HEK293 (cell line): Measurements from ENCODE around the gene PLB1.

Source experiments
- CTCF ChIA-PET: fragments of 350-600 bp; formaldehyde crosslinking; extraction: SDS; loops from one replicate; lab custom pipeline; 2021; ENCODE audit warnings: antibody characterized with exemption; lab: Yijun Ruan, JAX
- POLR2A ChIA-PET: fragments of 300-600 bp; formaldehyde crosslinking; extraction: SDS; loops from one replicate; lab custom pipeline; 2020; ENCODE audit warnings: antibody characterized with exemption, inconsistent platforms; lab: Yijun Ruan, JAX
- H3K27ac ChIP-seq: fragments of 200-500 bp; sonication (Bioruptor generic); 2 replicates; pipeline ENCODE4 v1.5.1; 2014; ENCODE audit warnings: low read depth, low read length, control low read depth, inconsistent platforms; ENCODE audit errors: extremely low read depth
- H3K36me3 ChIP-seq, 2 experiments: fragments of 200-500 bp in 1 of 2; sonication (Bioruptor generic) in 1 of 2; 1 replicate in 1 of 2; 2 replicates in 1 of 2; pipeline ENCODE4 v1.5.1; 2014 to 2017; ENCODE audit warnings: inconsistent platforms in 2 of 2, low read length in 2 of 2; ENCODE audit not compliant: control insufficient read depth in 2 of 2, insufficient read depth in 1 of 2
- H3K4me1 ChIP-seq: fragments of 200-500 bp; sonication (Bioruptor generic); 2 replicates; pipeline ENCODE4 v1.5.1; 2014; ENCODE audit warnings: mild to moderate bottlenecking, low read length, inconsistent platforms; ENCODE audit not compliant: control insufficient read depth, insufficient read depth
- H3K4me3 ChIP-seq: 2 replicates; pipeline ENCODE4 v1.5.1; 2011; ENCODE audit warnings: low read depth, mild to moderate bottlenecking, control low read depth, low read length, moderate library complexity
- H3K9me3 ChIP-seq: fragments of 200-500 bp; sonication (Bioruptor generic); 2 replicates; pipeline ENCODE4 v1.5.1; 2014; ENCODE audit warnings: low read depth, low read length, inconsistent platforms; ENCODE audit not compliant: control insufficient read depth, insufficient read depth
- KLF10 ChIP-seq: fragments of 450-650 bp; IDR thresholded peaks from 2 replicates; pipeline ENCODE4 v1.5.1; 2018; ENCODE audit warnings: missing biosample characterization, mild to moderate bottlenecking, missing genetic modification characterization
- KLF16 ChIP-seq: fragments of 450-650 bp; formaldehyde crosslinking; IDR thresholded peaks from 2 replicates; pipeline ENCODE4 v1.5.1; 2017; ENCODE audit warnings: missing biosample characterization, missing genetic modification characterization
- PRDM1 ChIP-seq: fragments of 450-650 bp; formaldehyde crosslinking; IDR thresholded peaks from 2 replicates; pipeline ENCODE4; 2016; ENCODE audit warnings: missing biosample characterization, missing genetic modification characterization
- RBAK ChIP-seq: fragments of 450-650 bp; formaldehyde crosslinking; IDR thresholded peaks from 2 replicates; pipeline ENCODE4 v1.5.1; 2016; ENCODE audit warnings: missing biosample characterization, missing genetic modification characterization
- SCRT2 ChIP-seq: fragments of 450-650 bp; formaldehyde crosslinking; IDR thresholded peaks from 2 replicates; pipeline ENCODE4 v1.5.1; 2016; ENCODE audit warnings: missing biosample characterization, missing genetic modification characterization
- WT1 ChIP-seq: fragments of 450-650 bp; formaldehyde crosslinking; IDR thresholded peaks from 2 replicates; pipeline ENCODE4 v1.5.1; 2016; ENCODE audit warnings: missing biosample characterization, missing genetic modification characterization
- ZEB2 ChIP-seq: fragments of 450-650 bp; formaldehyde crosslinking; IDR thresholded peaks from 2 replicates; pipeline ENCODE4 v1.5.1; 2016; ENCODE audit warnings: missing biosample characterization, missing genetic modification characterization
- ZFP41 ChIP-seq: fragments of 450-650 bp; formaldehyde crosslinking; IDR thresholded peaks from 2 replicates; pipeline ENCODE4 v1.5.1; 2016; ENCODE audit warnings: missing biosample characterization, missing genetic modification characterization, borderline replicate concordance
- ZNF10 ChIP-seq: fragments of 450-650 bp; formaldehyde crosslinking; IDR thresholded peaks from 2 replicates; pipeline ENCODE4 v1.5.1; 2017; ENCODE audit warnings: missing biosample characterization, missing genetic modification characterization
- ZNF132 ChIP-seq: fragments of 450-650 bp; formaldehyde crosslinking; IDR thresholded peaks from 2 replicates; pipeline ENCODE4 v1.5.1; 2017; ENCODE audit warnings: missing biosample characterization, missing genetic modification characterization, borderline replicate concordance
- ZNF155 ChIP-seq: fragments of 450-650 bp; formaldehyde crosslinking; IDR thresholded peaks from 2 replicates; pipeline ENCODE4 v1.5.1; 2016; ENCODE audit warnings: missing biosample characterization, missing genetic modification characterization
- ZNF175 ChIP-seq: fragments of 450-650 bp; formaldehyde crosslinking; IDR thresholded peaks from 2 replicates; pipeline ENCODE4 v1.5.1; 2016; ENCODE audit warnings: missing biosample characterization, missing genetic modification characterization
- ZNF239 ChIP-seq: fragments of 450-650 bp; formaldehyde crosslinking; IDR thresholded peaks from 2 replicates; pipeline ENCODE4 v1.5.1; 2016; ENCODE audit warnings: missing biosample characterization, missing genetic modification characterization
- ZNF398 ChIP-seq: fragments of 450-650 bp; formaldehyde crosslinking; IDR thresholded peaks from 2 replicates; pipeline ENCODE4 v1.5.1; 2017; ENCODE audit warnings: missing biosample characterization, missing genetic modification characterization
- ZNF423 ChIP-seq: fragments of 450-650 bp; formaldehyde crosslinking; IDR thresholded peaks from 2 replicates; pipeline ENCODE4 v1.5.1; 2016; ENCODE audit warnings: missing biosample characterization, missing genetic modification characterization
- ZNF426 ChIP-seq: fragments of 450-650 bp; formaldehyde crosslinking; IDR thresholded peaks from 2 replicates; pipeline ENCODE4 v1.5.1; 2017; ENCODE audit warnings: missing biosample characterization, missing genetic modification characterization, mild to moderate bottlenecking, inconsistent platforms, moderate library complexity
- ZNF510 ChIP-seq: fragments of 450-650 bp; formaldehyde crosslinking; IDR thresholded peaks from 2 replicates; pipeline ENCODE4 v1.5.1; 2018; ENCODE audit warnings: mild to moderate bottlenecking, missing genetic modification characterization, missing biosample characterization; ENCODE audit not compliant: insufficient replicate concordance
- ZNF544 ChIP-seq: fragments of 450-650 bp; formaldehyde crosslinking; IDR thresholded peaks from 2 replicates; pipeline ENCODE4 v1.5.0; 2017; ENCODE audit warnings: missing biosample characterization, missing genetic modification characterization
- ZNF561 ChIP-seq: fragments of 450-650 bp; IDR thresholded peaks from 2 replicates; pipeline ENCODE4 v1.5.1; 2018; ENCODE audit warnings: missing biosample characterization, missing genetic modification characterization, borderline replicate concordance
- ZNF571 ChIP-seq: fragments of 450-650 bp; formaldehyde crosslinking; IDR thresholded peaks from 2 replicates; pipeline ENCODE4 v1.5.0; 2017; ENCODE audit warnings: missing biosample characterization, missing genetic modification characterization
- ZNF585B ChIP-seq: fragments of 450-650 bp; formaldehyde crosslinking; IDR thresholded peaks from 2 replicates; pipeline ENCODE4 v1.5.1; 2016; ENCODE audit warnings: missing biosample characterization, missing genetic modification characterization
- ZNF600 ChIP-seq: fragments of 450-650 bp; formaldehyde crosslinking; IDR thresholded peaks from 2 replicates; pipeline ENCODE4 v1.5.1; 2016; ENCODE audit warnings: missing biosample characterization, missing genetic modification characterization
- ZNF677 ChIP-seq: fragments of 450-650 bp; IDR thresholded peaks from 2 replicates; pipeline ENCODE4 v1.5.0; 2018; ENCODE audit warnings: missing biosample characterization, mild to moderate bottlenecking, missing genetic modification characterization, moderate library complexity
- ZNF747 ChIP-seq: fragments of 450-650 bp; formaldehyde crosslinking; IDR thresholded peaks from 2 replicates; pipeline ENCODE4 v1.5.1; 2016; ENCODE audit warnings: missing biosample characterization, missing genetic modification characterization
- ZNF830 ChIP-seq: fragments of 450-650 bp; IDR thresholded peaks from 2 replicates; pipeline ENCODE4 v1.5.0; 2018; ENCODE audit warnings: missing biosample characterization, missing genetic modification characterization, low read depth, mild to moderate bottlenecking, moderate library complexity
- ZSCAN18 ChIP-seq: fragments of 450-650 bp; formaldehyde crosslinking; IDR thresholded peaks from 2 replicates; pipeline ENCODE4 v1.5.1; 2016; ENCODE audit warnings: missing biosample characterization, missing genetic modification characterization
- ZSCAN30 ChIP-seq: fragments of 450-650 bp; IDR thresholded peaks from 2 replicates; pipeline ENCODE4 v1.5.1; 2018; ENCODE audit warnings: missing biosample characterization, mild to moderate bottlenecking, missing genetic modification characterization, moderate library complexity

PLB1 gene

GRCh38 chr2:28622101-28622499 is 126.2 kb downstream of the PLB1 start:
- CTCF ChIA-PET, result interaction anchor here (0.8 to 2.5 kb wide), 3 partner anchors 9 to 57 kb away, joined by 4 to 10 read pairs (median 9); no protein-coding TSS in a partner anchor
- TF ChIP-seq ZNF155 (tag by site-specific recombination) (no peak), RBAK (tag by site-specific recombination) (no peak), ZSCAN30 (tag by site-specific recombination) (no peak), ZNF398 (tag by site-specific recombination) (no peak), ZNF747 (tag by site-specific recombination) (no peak), ZNF10 (tag by site-specific recombination) (no peak), KLF16 (tag by site-specific recombination) (no peak), ZNF600 (tag by site-specific recombination) (no peak), ZNF426 (tag by site-specific recombination) (no peak), ZEB2 (tag by site-specific recombination) (no peak), ZNF830 (no peak), ZNF132 (tag by site-specific recombination) (no peak), KLF10 (tag by site-specific recombination) (no peak), PRDM1 (tag by site-specific recombination) (no peak; the same call in 1 of the 2 replicates), ZNF585B (tag by site-specific recombination) (no peak)
- Histone ChIP-seq H3K27ac (no peak overlapping the region), H3K4me3 (no peak overlapping the region), H3K36me3 (no peaks in the 10 kb centered on the region), H3K4me1 (no peaks in the 10 kb centered on the region), H3K9me3 (no peaks in the 10 kb centered on the region)
- POLR2A ChIA-PET, result interaction anchor here (1.5 kb wide), 1 partner anchor 130 kb away, joined by 4 read pairs; the partner anchor contains the start of gene PPP1CB

- Histone ChIP-seq H3K4me1 (no peaks in the 10 kb centered on the region), H3K36me3 (no peaks in the 10 kb centered on the region), H3K9me3 (no peaks in the 10 kb centered on the region), H3K4me3 (no peak overlapping the region), H3K27ac (no peak overlapping the region)
- POLR2A ChIA-PET, result no interaction called here
- TF ChIP-seq ZNF510 (no peak), ZNF175 (tag by site-specific recombination) (no peak), WT1 (no peak), ZNF571 (tag by site-specific recombination) (no peak), ZFP41 (tag by site-specific recombination) (no peak), ZSCAN18 (tag by site-specific recombination) (no peak), ZNF239 (no peak), ZNF677 (tag by site-specific recombination) (no peak), ZNF747 (tag by site-specific recombination) (no peak), ZNF561 (tag by site-specific recombination) (no peak), SCRT2 (tag by site-specific recombination) (no peak), ZNF423 (no peak), ZEB2 (tag by site-specific recombination) (no peak), ZNF544 (no peak)
- CTCF ChIA-PET, result interaction anchor here (1.1 kb wide), 1 partner anchor 8 kb away, joined by 4 read pairs; no protein-coding TSS in a partner anchor
These were observed 127.9 kb downstream of the PLB1 start for GRCh38 chr2:28623582-28624405.
